ENCODE results near the gene C7orf33.

DNA sequence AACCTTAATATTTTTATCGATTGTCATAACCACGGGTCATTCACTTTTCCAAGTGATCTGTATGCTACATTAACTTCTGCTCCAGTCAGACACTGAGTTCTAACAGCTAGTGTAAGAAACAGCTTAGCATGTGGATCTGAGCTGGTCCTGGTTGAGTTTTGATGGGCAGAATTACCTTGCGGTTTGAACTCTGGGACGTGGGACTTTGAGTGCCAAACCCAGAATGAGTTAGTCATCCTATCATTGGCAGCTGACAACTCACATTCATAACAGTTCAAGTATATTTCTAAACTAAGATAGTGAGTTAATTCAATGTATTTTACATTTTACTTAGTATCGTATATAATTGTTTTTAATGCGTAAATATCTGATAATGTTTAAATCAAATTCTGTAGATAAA is 43.2 kb downstream of the C7orf33 start:
- TF ChIP-seq SUZ12 (IDR thresholded peaks at IDR 0.05; ENCODE audit: extremely low read depth, insufficient read depth, insufficient read length) (no peak), YY1 (IDR thresholded peaks at IDR 0.05; ENCODE audit: insufficient read depth, insufficient read length) (no peak), ZNF274 (IDR thresholded peaks at IDR 0.05; ENCODE audit: low read depth, low read length) (no peak)
